Caco-2 (cell line): ENCODE results near the gene RBFOX1. TPM values are rescaled to one million over a fixed set of nuclear protein-coding genes. Genes with fewer than 3 reads are reported as not detected.

Experiments
- BruUV-seq: library from RNA; stranded (reverse); fragments of 400-500 nt; replicated peaks from 2 replicates; lab custom pipeline; 2021; lab: Mats Ljungman, UMichigan
- CTCF ChIA-PET: fragments of 300-600 bp; sonication (Branson Sonifier 250); formaldehyde crosslinking; loops from one replicate; lab custom pipeline; 2022; ENCODE audit warnings: antibody characterized with exemption; lab: Charles Lee
- POLR2A ChIA-PET: fragments of 300-600 bp; sonication (Branson Sonifier 250); formaldehyde crosslinking; loops from one replicate; lab custom pipeline; 2022; ENCODE audit warnings: antibody characterized with exemption; lab: Charles Lee
- DNase-seq, 2 experiments: peaks; one replicate each; pipeline versions ENCODE4 v3.0.0 to v3.0.0-alpha.2; 2020 to 2022
- H3K27me3 ChIP-seq: replicated peaks from 2 replicates; pipeline ENCODE4 v1.6.0; 2011; ENCODE audit warnings: low read length; ENCODE audit not compliant: control insufficient read depth, insufficient read depth
- H3K36me3 ChIP-seq: 2 replicates; pipeline ENCODE4 v1.5.1; 2011; ENCODE audit warnings: low read length; ENCODE audit not compliant: control insufficient read depth, insufficient read depth
- H3K4me1 ChIP-seq: fragments of 250-450 bp; sonication (Bioruptor Pico); 2 replicates; pipeline ENCODE4 v1.5.1; 2020; ENCODE audit warnings: mild to moderate bottlenecking
- H3K4me3 ChIP-seq: 2 replicates; pipeline ENCODE4 v1.5.1; 2011; ENCODE audit warnings: low read depth, mild to moderate bottlenecking, control low read depth, low read length
- H3K9me3 ChIP-seq: fragments of 250-450 bp; sonication (Bioruptor Pico); 2 replicates; pipeline ENCODE4 v1.5.1; 2020; ENCODE audit warnings: mild to moderate bottlenecking, moderate library complexity
- H3K27ac Mint-ChIP-seq: one replicate; pipeline ENCODE4 v1.8.0; 2022; ENCODE audit warnings: mixed read lengths; ENCODE audit not compliant: unreplicated experiment
- H3K27me3 Mint-ChIP-seq: one replicate; pipeline ENCODE4 v1.8.0; 2022; ENCODE audit warnings: mixed read lengths; ENCODE audit not compliant: insufficient read depth, unreplicated experiment
- H3K36me3 Mint-ChIP-seq: one replicate; pipeline ENCODE4 v1.8.0; 2022; ENCODE audit warnings: mild to moderate bottlenecking, mixed read lengths; ENCODE audit not compliant: insufficient read depth, unreplicated experiment
- H3K4me1 Mint-ChIP-seq: one replicate; pipeline ENCODE4 v1.8.0; 2022; ENCODE audit warnings: low read depth, mixed read lengths; ENCODE audit not compliant: unreplicated experiment
- H3K4me3 Mint-ChIP-seq: one replicate; pipeline ENCODE4 v1.8.0; 2022; ENCODE audit warnings: mild to moderate bottlenecking, moderate library complexity, mixed read lengths; ENCODE audit not compliant: unreplicated experiment
- H3K9me3 Mint-ChIP-seq: one replicate; pipeline ENCODE4 v1.8.0; 2022; ENCODE audit warnings: mixed read lengths; ENCODE audit not compliant: unreplicated experiment
- CTCF ChIP-seq, 2 experiments: fragments of 200-600 bp in 1 of 2; IDR thresholded peaks; 1 replicate in 1 of 2; 2 replicates in 1 of 2; pipeline versions ENCODE4 v1.5.1 to v1.8.0; 2011 to 2022; ENCODE audit warnings: antibody characterized with exemption in 1 of 2, control low read depth in 1 of 2, inconsistent platforms in 1 of 2, low read depth in 1 of 2, low read length in 1 of 2, mild to moderate bottlenecking in 1 of 2, moderate library complexity in 1 of 2; ENCODE audit not compliant: insufficient read depth in 1 of 2, severe bottlenecking in 1 of 2, unreplicated experiment in 1 of 2
- intact Hi-C: fragments of 100-400 bp; cut with micrococcal nuclease; formaldehyde crosslinking; loops from one replicate; pipeline ENCODE4 v1.10.0; 2022; ENCODE audit not compliant: unreplicated experiment
- total RNA-seq: library from RNA; stranded (reverse); gene quantifications from 2 replicates; pipeline ENCODE4 v1.2.3, GENCODE V29; 2022

RBFOX1 gene
- total RNA-seq, 1 experiment from 2014 or later = 0.91 TPM

DNA sequence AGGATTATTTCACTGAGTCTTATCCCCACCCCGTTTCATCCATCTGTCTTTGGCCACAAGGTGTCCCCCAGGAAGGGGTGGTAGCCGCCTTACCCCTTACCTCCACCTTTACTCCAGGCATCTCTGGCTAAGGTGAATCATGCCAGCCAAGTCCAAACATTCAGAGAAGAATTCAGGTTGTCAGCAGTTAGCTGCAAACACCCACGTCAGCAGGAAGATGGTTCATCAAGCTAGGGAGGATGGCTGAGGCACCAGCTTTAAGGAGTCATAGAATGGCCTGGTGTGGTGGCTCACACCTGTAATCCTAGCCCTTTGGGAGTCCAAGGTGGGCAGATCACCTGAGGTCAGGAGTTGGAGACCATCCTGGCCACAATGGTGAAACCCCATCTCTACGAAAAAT lies 61.0 kb downstream of the RBFOX1 start:
- DNase-seq = no peak
- Mint-ChIP-seq H3K36me3 (no peaks in the 10 kb centered on the region), H3K4me3 (no peak overlapping the region), H3K4me1 (no peaks in the 10 kb centered on the region), H3K27me3 (peaks cover 5% of the 10 kb centered on the region), H3K9me3 (no peaks in the 10 kb centered on the region), H3K27ac (no peak overlapping the region)
- POLR2A ChIA-PET = no interaction called here
- intact Hi-C loops = no loop called here
- no peaks in the 10 kb centered on the region for H3K27me3 ChIP-seq
- H3K36me3 ChIP-seq = no peaks in the 10 kb centered on the region
- CTCF ChIA-PET = no interaction called here
- BruUV-seq = no TSS peak
- no peaks in the 10 kb centered on the region for H3K4me1 ChIP-seq
- TF ChIP-seq CTCF (IDR thresholded peaks at IDR 0.05; ENCODE audit: insufficient read depth in 1 of 2, low read depth in 1 of 2, low read length in 1 of 2, severe bottlenecking in 1 of 2, unreplicated experiment in 1 of 2) = no peak
- H3K4me3 ChIP-seq = no peak overlapping the region
- no peaks in the 10 kb centered on the region for H3K9me3 ChIP-seq

DNA sequence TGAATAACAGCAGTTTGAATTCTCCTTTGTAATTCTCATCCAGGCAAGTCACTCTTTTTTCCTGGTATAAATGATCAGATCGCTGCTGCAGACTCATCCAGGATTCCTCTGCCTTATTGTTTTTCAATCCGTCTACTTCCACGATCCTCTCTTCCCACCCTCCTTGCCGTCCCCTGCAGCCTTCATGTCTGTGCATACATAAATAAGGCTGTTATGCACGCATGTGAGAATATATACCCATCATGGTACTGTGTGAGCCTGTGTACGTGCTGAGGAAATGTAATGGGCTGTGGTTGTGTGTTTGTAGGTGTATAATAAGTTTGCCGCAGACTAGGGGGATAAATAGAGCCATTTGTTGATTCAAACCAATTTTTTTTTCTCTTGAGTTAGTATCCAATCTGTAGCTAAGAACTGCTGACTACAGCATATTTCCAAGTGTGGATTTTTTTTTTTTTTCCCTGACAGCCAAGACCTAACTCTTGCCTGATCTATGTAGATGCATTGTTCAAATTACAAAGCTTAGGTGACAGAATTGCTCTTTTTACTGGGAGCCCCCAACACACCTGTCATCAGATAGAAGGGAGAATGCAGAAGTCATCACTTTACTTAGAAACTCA lies 62.2 kb downstream of the RBFOX1 start:
- H3K4me1 ChIP-seq = no peaks in the 10 kb centered on the region
- no TSS peak for BruUV-seq
- no peaks in the 10 kb centered on the region for H3K27me3 ChIP-seq
- intact Hi-C loops = no loop called here
- H3K4me3 ChIP-seq = no peak overlapping the region
- CTCF ChIA-PET = no interaction called here
- peaks cover 5% of the 10 kb centered on the region for H3K27me3 Mint-ChIP-seq
- POLR2A ChIA-PET = no interaction called here
- H3K27ac Mint-ChIP-seq = no peak overlapping the region
- H3K36me3 ChIP-seq = no peaks in the 10 kb centered on the region
- H3K4me3 Mint-ChIP-seq = no peak overlapping the region
- no peaks in the 10 kb centered on the region for H3K9me3 Mint-ChIP-seq
- no peaks in the 10 kb centered on the region for H3K4me1 Mint-ChIP-seq
- TF ChIP-seq CTCF (IDR thresholded peaks at IDR 0.05; ENCODE audit: insufficient read depth in 1 of 2, low read depth in 1 of 2, low read length in 1 of 2, severe bottlenecking in 1 of 2, unreplicated experiment in 1 of 2) = no peak
- H3K36me3 Mint-ChIP-seq = no peaks in the 10 kb centered on the region
- H3K9me3 ChIP-seq = no peaks in the 10 kb centered on the region
- DNase-seq = no peak

GRCh38 chr16:7397901-7398300 lies 65.3 kb downstream of the RBFOX1 start:
- Histone ChIP-seq H3K36me3 (no peaks in the 10 kb centered on the region), H3K4me3 (no peak overlapping the region), H3K9me3 (no peaks in the 10 kb centered on the region), H3K27me3 (no peaks in the 10 kb centered on the region), H3K4me1 (no peaks in the 10 kb centered on the region)
- no peak overlapping the region for H3K4me3 Mint-ChIP-seq
- no peaks in the 10 kb centered on the region for H3K36me3 Mint-ChIP-seq
- no peak for TF ChIP-seq CTCF (IDR thresholded peaks at IDR 0.05; ENCODE audit: insufficient read depth in 1 of 2, low read depth in 1 of 2, low read length in 1 of 2, severe bottlenecking in 1 of 2, unreplicated experiment in 1 of 2)
- no peaks in the 10 kb centered on the region for H3K4me1 Mint-ChIP-seq
- CTCF ChIA-PET = no interaction called here
- no TSS peak for BruUV-seq
- intact Hi-C loops = no loop called here
- POLR2A ChIA-PET = no interaction called here
- no peak for DNase-seq
- H3K9me3 Mint-ChIP-seq = no peaks in the 10 kb centered on the region
- peaks cover 9% of the 10 kb centered on the region for H3K27me3 Mint-ChIP-seq
- no peak overlapping the region for H3K27ac Mint-ChIP-seq
